ENCODE results near the gene HADH. TPM values are rescaled to one million over a fixed set of nuclear protein-coding genes. Genes with fewer than 3 reads are reported as not detected.

The HADH gene
- total RNA-seq, 1 donor from 2014 or later: 121 TPM

DNA sequence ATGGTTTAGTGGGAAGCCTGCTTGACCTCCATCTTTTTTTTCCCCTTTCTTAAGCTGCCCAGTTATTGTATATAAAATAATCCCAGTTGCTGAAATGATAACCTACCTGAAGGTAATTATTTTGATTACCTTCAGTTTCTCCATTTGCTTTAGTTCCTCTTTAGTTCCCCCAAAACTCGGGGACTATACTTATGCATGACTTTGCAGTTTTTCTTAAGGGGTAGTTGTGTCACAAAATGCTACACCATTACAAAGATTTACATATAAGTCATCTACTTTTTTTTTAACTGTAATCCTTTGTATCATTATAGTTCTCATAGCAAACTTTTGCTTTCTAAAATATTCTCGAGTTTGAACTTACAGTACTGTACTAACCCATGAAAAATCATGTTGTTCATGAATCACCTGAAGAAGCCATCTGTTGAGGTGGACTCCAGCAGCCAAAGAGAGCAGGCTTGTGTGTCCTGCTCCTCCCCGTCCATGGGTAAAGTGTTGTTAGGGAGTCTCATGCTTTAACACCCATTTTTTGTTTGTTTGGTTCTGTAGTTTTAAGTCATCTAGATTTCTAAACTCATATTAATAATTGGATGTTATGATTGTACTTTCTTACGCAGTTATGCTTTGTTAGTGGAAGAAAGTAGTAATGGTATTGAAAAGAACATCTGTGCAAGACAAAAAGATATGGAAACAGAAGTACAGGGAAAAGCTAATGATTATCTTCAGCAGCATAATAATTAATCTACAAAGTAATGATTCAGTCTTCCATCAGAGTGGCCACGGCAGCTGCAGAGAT, 34.6 kb downstream of the HADH start:
- DNase-seq (ENCODE audit: low spot score): no peak
- intact Hi-C loops (cut with DNase I): no loop called here

DNA sequence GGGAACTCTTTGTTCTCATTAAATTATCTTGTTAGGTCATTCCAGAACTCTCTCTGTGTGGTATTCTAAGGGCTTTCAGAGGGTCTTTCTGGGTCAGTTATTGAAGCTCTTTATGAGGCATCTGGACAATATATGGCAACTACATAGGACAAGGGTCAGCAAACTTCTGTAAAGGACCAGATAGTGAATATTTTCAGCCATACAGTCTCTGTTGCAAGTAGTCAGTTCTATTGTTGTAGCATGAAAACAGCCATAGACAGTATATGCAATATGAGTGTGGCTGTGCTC, 35.1 kb downstream of the HADH start:
- intact Hi-C loops (cut with DNase I): no loop called here
- no peak for DNase-seq (ENCODE audit: low spot score)

DNA sequence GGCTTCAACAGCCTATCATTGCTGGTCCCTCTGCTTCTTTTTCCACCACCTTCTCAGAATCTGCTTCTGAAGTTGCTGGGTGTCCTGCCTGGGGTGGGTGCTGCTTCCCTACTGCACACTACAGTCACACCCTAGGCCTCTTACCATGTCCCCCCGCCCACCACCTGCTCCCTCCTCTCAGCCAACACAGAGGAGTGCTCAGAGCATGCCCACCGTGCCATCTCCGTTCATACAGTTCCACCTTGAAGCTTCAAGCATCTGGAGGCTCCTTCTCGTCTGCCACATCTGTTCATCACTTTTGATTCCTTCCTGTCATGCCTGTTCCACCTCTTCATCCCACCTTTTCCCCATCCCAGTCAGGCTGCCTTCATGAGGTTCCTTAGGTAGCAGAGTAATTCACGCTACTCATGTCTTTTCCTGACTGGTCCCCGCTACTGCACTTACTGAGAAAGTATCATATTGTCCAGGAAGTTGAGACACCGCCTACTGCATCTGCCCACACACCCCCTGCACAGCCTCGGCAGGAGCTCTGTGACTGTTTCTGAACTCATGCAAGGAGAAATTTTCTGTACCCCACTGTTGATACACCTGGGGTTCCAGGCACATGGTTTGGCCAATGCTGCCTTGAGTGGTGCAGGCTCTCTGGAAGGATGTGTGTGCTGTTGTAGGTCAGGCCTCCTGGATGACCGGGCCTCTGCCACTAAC, 39.5 kb downstream of the HADH start:
- intact Hi-C loops (cut with DNase I): no loop called here
- DNase-seq (ENCODE audit: low spot score): no peak

DNA sequence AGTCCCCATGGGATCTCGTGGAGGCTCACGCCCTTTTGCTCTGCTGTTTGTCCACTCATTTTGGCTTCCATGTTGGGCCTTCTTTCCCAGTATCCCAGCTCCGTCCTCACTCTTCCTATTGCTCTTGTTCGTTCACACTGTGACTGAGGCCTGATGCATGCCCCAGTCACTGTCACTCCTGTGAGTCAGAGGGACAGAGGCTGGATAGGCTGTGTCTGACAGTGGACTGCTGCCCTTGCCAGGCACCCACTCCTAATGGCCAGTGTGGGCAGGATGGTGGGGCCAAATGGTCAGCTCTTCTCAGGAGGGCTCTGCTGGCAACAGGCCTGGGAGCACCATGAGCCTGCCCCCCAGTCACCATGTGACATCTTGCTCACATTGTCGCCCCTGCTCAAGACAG, 40.0 kb downstream of the HADH start:
- intact Hi-C loops (cut with DNase I): loop anchor here (5.0 kb wide), 1 partner anchor 543 kb away; no protein-coding TSS in a partner anchor
- DNase-seq (ENCODE audit: low spot score): no peak

DNA sequence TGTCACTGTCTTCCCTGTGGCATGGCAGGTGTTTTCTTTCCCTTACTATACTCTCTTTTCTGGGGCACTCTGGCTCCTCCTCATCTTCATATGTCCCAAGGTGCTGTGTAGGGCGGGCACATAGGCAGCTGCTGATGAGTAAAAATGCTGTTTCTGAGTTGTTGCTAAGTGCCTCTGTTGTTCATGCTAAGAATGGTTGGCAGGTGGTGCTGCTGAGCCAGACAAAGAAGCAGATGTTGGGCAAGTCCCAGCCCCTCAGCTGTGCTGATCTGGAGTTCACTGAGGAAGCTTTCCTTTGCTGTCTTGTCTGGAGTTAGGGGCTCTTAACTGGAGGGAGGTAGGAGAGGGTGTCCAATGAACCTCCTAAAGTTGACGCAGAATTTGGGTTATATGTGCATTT, 40.6 kb downstream of the HADH start:
- intact Hi-C loops (cut with DNase I): loop anchor here (5.0 kb wide), 1 partner anchor 542 kb away; no protein-coding TSS in a partner anchor
- no peak for DNase-seq (ENCODE audit: low spot score)

DNA sequence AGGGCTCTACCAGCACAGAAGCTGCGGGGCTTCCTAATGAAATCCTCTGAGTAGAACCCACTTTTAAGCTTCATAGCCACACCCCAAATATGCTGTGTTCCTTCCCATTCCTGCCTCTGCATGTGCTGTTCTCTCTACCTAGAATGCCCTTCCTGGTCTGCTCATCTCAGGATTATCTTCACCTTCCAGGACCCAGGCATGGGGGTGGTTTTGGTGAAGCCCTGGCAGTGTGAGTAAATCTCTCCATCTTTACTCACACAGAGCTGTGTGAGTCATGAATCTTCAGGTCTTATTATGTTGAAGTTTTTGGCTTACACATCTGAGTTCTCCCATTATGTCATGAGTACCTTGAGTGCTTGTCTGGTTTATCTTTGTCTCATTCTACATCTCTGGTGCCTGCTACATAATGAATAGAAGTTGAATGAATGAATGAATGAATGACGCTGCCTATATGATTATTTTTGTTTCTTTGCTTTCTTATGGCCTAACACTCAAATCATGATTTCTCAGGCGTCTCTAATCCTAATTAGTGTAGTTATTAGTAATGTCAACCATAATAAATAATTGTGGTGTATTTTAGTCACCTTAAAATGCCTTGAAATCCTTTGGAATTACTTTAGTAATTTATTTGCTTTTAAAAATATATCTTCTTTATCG, 41.9 kb downstream of the HADH start:
- intact Hi-C loops (cut with DNase I): loop anchor here (5.0 kb wide), 1 partner anchor 541 kb away; no protein-coding TSS in a partner anchor
- no peak for DNase-seq (ENCODE audit: low spot score)

DNA sequence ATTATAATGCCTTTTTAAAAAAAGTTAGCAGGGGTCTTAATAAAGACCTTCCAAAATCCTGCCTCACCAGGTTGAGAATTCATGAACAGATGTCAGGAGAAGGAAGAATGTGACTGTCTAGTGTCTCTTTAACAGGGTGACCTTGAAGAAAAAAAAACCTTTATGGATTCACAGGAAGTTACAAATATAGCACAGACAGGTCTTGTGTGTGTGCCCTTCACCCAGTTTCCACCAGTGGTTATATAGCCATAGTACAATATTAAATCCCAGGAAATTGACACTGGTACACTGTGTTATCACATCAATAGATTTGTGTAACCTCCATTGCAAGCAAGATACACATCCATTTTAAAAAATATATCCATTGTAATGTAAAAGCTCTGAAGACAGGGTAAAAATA, 43.7 kb downstream of the HADH start:
- intact Hi-C loops (cut with DNase I): loop anchor here (5.0 kb wide), 1 partner anchor 539 kb away; no protein-coding TSS in a partner anchor
- no peak for DNase-seq (ENCODE audit: low spot score)

DNA sequence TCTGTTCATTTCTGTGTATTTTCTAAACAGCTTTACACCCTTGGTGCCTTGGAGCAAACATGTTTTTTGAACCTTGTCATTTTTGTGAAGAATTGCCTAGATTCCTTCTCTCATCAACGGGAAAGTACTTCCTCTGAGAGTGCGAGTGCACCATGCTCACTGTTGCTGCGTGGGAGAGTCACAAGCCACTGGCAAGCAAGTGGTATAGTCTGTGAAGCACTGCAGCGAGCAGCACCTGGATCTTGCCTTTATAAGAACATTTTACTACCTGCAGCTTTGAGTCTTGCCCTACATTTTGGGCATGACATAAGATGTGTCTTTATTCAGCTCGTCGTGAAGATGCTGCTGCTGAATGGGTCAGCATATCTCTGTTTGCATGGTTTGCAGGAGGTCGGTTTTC, 44.9 kb downstream of the HADH start:
- intact Hi-C loops (cut with DNase I): loop anchor here (5.0 kb wide), 1 partner anchor 538 kb away; no protein-coding TSS in a partner anchor
- DNase-seq (ENCODE audit: low spot score): no peak

DNA sequence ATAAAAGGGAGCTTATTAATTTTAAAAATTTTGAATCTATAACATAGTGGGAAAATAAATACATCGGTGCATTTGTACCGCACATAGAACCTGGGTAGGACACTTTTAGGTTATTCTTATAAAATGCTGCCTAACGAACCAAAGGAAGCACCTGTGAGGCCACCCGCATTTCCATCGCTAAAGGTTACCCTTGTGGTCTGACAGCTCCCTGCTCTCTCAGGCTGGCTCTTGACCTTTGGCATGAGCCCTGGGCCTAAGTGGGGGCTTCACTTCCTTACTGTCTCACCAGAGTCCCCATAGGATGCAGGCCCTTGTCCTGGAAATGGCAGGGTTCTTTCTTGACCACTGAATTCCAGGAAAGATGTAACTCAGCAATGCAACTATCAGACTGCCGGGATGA, 46.0 kb downstream of the HADH start:
- intact Hi-C loops (cut with DNase I): no loop called here
- DNase-seq (ENCODE audit: low spot score): no peak

DNA sequence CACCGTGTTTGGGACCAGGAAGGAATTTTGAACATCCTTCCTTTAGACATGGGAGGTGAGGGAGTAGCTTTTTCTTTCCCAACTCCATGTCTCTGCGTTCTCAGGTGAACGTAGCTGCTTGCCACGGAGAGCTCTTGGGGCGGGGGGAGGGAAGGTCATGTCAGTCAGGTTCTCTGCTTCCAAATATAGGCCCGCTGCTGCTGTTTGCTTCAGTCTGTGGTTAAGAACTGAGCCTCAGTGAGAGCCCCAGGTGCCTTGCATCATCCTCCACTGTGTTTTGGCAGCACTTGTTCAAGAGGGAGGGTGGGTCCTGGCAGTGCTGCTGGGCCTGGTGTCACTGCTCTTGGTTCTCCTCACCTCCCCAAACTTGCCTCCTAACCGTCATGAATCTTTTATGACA, 46.5 kb downstream of the HADH start:
- intact Hi-C loops (cut with DNase I): no loop called here
- no peak for DNase-seq (ENCODE audit: low spot score)

DNA sequence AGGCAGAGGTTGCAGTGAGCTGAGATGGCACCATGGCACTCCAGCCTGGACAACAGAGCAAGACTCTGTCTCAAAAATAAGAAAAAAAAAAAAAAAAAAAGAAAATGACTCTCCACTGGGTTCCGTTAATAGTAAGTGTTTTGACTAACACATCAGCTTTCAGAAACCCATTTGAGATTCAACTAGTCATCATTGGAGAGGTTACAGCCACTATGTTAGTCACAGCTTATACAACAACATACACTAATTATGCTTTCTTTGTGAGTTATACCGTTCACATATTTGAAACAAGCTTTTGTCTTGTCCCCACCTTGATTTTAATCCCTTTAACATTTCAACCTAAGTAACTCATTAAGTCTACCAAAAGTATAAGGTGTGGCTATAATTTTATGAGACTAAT, 48.2 kb downstream of the HADH start:
- intact Hi-C loops (cut with DNase I): no loop called here
- no peak for DNase-seq (ENCODE audit: low spot score)

DNA sequence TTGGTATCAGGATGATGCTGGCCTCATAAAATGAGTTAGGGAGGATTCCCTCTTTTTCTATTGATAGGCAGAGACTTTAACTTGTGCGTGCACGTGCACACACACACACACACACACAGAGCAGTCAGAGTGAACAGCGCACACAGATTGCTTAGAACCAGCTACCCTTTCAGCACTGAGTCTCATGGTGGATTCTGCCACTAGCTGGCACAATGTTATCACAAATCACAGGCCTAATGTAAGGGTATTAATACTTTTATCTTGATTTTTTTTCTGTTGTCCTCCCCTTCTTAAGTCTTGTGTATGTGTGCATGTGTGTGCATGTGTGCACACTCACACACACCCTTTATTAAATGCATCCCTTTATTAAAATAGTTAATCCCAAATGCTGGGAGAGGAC, 53.2 kb downstream of the HADH start:
- DNase-seq (ENCODE audit: low spot score): no peak
- intact Hi-C loops (cut with DNase I): no loop called here

DNA sequence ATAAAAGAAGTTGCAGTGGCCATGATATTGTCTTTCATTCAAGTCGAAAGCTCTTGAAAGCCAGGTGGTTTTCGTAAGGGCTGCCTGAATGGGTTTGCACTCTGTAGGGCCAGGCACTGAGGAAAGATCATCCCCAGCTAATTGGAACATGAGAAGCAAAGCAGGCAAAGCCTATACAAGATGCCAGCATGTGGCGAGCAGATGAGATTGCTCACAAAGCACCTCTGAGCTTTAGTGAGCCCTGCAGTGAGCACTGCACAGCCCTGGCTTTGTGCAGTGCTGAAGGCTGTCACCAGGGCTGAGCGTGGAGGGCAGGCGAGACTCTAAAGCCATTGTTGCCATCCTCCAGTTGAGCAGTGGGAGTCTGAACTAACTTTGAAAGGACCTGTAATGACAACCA, 53.8 kb downstream of the HADH start:
- DNase-seq (ENCODE audit: low spot score): no peak

DNA sequence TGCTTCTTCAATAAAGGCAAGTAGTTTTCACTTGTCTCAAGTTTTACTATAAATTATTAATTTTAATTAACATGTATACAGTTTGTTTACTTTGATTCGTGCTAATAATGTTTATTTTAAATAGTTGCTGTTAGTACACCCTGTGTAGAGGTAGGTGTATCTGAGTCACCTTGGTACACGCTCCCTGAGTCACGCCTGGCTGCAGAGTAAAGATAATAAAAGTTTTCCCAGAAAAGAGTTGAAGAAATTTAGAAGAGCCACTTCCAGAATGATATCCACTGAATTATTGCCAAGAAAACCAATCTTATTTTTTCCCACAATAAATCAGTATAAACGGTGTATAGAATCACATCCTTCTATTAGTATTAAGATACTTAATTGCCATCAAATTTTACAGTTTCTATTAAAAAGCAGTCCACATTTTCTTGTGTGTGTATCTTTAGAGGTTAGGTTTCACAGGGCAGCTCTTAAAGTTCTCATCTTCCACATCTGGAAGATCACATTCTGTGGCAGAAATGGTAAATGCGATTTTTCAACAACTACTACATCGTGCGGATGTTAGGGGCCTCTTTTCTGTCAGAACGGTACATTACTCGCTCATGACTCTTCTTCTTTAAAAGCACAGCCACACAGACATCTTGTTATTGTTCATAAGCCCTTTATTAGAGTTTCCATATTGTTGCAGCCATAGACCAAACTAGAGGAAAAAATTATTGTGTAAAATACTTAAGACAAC, 55.4 kb downstream of the HADH start:
- no peak for DNase-seq (ENCODE audit: low spot score)
- intact Hi-C loops (cut with DNase I): no loop called here

More for the DNA sequence above, 53.8 kb downstream of the HADH start:
- intact Hi-C loops (cut with DNase I): no loop called here

DNA sequence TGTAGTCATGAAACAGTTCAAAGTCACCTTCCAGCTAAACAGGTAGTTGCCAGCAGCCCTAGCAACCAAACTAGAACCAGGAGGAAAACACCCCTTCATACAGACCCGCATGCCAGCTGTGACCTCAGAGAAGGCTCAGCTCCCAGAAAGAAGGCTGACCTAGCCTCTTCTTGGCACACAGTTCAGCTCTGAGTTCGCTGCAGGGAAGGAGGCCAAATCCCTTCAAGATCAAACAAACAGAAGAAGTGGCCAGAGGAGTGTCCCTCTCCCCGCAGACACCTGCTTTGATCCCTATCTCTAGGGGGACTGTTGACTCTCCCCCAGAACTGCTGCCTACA, 56.0 kb downstream of the HADH start:
- intact Hi-C loops (cut with DNase I): no loop called here
- no peak for DNase-seq (ENCODE audit: low spot score)

DNA sequence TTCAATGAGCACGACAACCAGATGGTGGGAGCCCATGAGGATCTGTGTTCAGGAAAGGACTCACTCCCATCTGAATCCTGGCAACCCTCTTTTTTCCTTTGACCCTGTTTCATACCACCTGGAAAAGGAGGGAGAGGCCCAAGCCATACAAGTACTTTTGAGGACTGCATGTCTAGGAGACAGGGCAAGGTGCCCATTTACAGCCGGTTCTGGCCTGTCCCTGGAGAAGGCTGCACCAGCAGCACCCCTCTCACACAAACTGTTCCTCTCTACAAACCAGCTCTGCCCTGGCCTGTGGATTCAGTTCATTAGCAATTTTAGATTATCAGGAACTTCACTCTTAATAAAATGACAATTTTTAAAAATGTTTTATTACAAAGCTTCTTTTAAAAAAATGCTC, 57.5 kb downstream of the HADH start:
- intact Hi-C loops (cut with DNase I): no loop called here
- DNase-seq (ENCODE audit: low spot score): no peak

DNA sequence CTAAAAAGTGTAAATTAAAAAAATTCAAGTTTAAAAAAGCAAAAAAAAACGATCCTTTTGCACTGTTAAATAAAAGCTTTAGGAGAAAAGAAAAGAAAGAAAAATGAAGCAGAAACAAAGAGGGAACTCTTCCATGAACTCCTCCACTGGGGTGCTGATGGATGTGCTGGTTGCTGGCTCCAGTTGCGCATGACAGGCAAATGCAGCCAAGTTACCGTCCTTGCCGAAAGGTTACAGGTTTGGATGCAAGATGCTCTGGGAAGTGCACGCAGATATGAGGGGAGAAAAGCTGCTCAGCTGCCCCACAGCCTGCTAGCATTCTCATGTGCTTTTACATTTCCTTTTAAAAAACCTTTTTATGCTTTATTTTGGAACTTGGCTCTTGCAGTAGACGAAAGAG, 58.5 kb downstream of the HADH start:
- DNase-seq (ENCODE audit: low spot score): no peak
- intact Hi-C loops (cut with DNase I): no loop called here

DNA sequence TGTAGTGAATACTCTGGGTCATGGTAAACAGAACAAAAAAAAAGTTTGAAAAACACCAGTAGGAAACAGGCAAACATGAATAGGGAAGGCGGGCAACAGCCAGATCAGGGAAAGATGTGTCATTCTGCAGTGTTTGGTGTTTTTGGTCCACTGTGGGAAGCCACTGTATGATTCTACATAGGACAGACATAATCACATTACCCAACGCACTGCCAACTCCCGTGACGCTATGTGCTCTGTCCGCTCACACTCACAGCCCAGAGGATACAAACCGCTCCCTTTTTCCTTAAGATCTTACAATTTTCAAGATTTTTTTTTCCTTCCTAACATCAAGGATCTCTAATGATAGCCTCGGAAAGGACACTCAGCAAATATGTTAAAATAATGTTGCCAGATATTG, 59.3 kb downstream of the HADH start:
- no peak for DNase-seq (ENCODE audit: low spot score)
- intact Hi-C loops (cut with DNase I): no loop called here

DNA sequence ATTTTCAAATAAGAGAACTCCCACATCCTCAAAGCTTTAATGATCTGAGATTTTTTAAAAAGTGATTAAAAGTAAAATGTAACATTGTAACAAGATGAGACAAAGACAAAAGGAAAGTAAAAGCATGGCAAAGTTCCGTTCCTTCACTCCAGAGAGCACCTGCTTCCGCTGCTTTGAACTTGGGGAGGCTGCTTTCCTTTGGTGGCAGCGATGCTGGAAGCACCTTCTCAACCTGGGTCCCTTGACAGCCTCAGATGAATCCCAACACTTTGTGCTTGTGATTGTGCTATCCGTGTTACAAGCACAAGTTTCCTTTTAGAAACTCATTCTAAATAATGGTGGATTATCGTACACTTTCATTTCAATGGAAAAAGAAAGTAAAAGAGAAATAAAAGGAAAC, 59.7 kb downstream of the HADH start:
- intact Hi-C loops (cut with DNase I): no loop called here
- no peak for DNase-seq (ENCODE audit: low spot score)

All from cardiac septum (tissue), 1 donor.